HEK293 (cell line): ENCODE results near the gene ZNF354C.

Source experiments
- CTCF ChIP-seq: fragments of 450-650 bp; formaldehyde crosslinking; IDR thresholded peaks from 2 replicates; pipeline ENCODE4 v1.5.1; 2016; ENCODE audit warnings: missing biosample characterization, missing genetic modification characterization
- YY1 ChIP-seq: fragments of 450-650 bp; formaldehyde crosslinking; IDR thresholded peaks from 2 replicates; pipeline ENCODE4 v1.5.1; 2018; ENCODE audit warnings: missing biosample characterization, missing genetic modification characterization
- ZNF280D ChIP-seq: fragments of 450-650 bp; formaldehyde crosslinking; IDR thresholded peaks from 2 replicates; pipeline ENCODE4 v1.5.1; 2016; ENCODE audit warnings: missing biosample characterization, missing genetic modification characterization
- ZNF416 ChIP-seq: fragments of 450-650 bp; formaldehyde crosslinking; IDR thresholded peaks from 2 replicates; pipeline ENCODE4 v1.5.1; 2016; ENCODE audit warnings: missing biosample characterization, missing genetic modification characterization
- ZNF433 ChIP-seq: fragments of 450-650 bp; formaldehyde crosslinking; IDR thresholded peaks from 2 replicates; pipeline ENCODE4 v1.5.1; 2016; ENCODE audit warnings: missing biosample characterization, missing genetic modification characterization, low read depth
- ZNF513 ChIP-seq: fragments of 450-650 bp; IDR thresholded peaks from 2 replicates; pipeline ENCODE4 v1.5.1; 2018; ENCODE audit warnings: missing biosample characterization, missing genetic modification characterization
- ZNF514 ChIP-seq: fragments of 450-650 bp; formaldehyde crosslinking; IDR thresholded peaks from 2 replicates; pipeline ENCODE4 v1.5.1; 2016; ENCODE audit warnings: missing biosample characterization, missing genetic modification characterization
- ZNF560 ChIP-seq: fragments of 450-650 bp; formaldehyde crosslinking; IDR thresholded peaks from 2 replicates; pipeline ENCODE4 v1.5.1; 2017; ENCODE audit warnings: missing biosample characterization, missing genetic modification characterization, borderline replicate concordance
- ZNF76 ChIP-seq: fragments of 450-650 bp; formaldehyde crosslinking; IDR thresholded peaks from 2 replicates; pipeline ENCODE4; 2016; ENCODE audit warnings: low read depth, missing biosample characterization, missing genetic modification characterization, borderline replicate concordance
- ZSCAN30 ChIP-seq: fragments of 450-650 bp; IDR thresholded peaks from 2 replicates; pipeline ENCODE4 v1.5.1; 2018; ENCODE audit warnings: missing biosample characterization, mild to moderate bottlenecking, missing genetic modification characterization, moderate library complexity

- TF ChIP-seq YY1 (no peak), CTCF (tag by site-specific recombination) (no peak), ZNF560 (tag by site-specific recombination) (no peak), ZNF514 (tag by site-specific recombination) (no peak), ZNF280D (tag by site-specific recombination) (no peak), ZNF76 (tag by site-specific recombination) (no peak), ZNF513 (no peak), ZNF416 (tag by site-specific recombination) (no peak), ZNF433 (tag by site-specific recombination) (no peak), ZSCAN30 (tag by site-specific recombination) (no peak)
These were observed 62.9 kb downstream of the ZNF354C start for GRCh38 chr5:179123109-179123426.
